SK-N-SH (cell line): Measurements from ENCODE around the gene FBXL15. TPM values are rescaled to one million over a fixed set of nuclear protein-coding genes. Genes with fewer than 3 reads are reported as not detected.

Experiments used
- CTCF ChIA-PET: fragments of 300-600, 350-600 bp; formaldehyde crosslinking; extraction: SDS; loops from one replicate; lab custom pipeline; 2021; lab: Yijun Ruan, JAX
- POLR2A ChIA-PET: fragments of 350-600 bp; sonication (Branson Sonifier 250); formaldehyde crosslinking; extraction: SDS; loops from one replicate; lab custom pipeline; 2020; ENCODE audit warnings: antibody characterized with exemption, inconsistent platforms; lab: Yijun Ruan, JAX
- DNase-seq: peaks from one replicate; pipeline ENCODE4 v3.0.0; 2012
- H2AFZ ChIP-seq: fragments of 200-600 bp; sonication (generic); 2 replicates; pipeline ENCODE4 v1.8.1; 2016; ENCODE audit warnings: antibody characterized with exemption, mild to moderate bottlenecking, low read depth
- H3F3A ChIP-seq: fragments of 200-600 bp; sonication (generic); replicated peaks from 2 replicates; pipeline ENCODE3; 2016; ENCODE audit warnings: antibody characterized with exemption, mild to moderate bottlenecking; ENCODE audit not compliant: insufficient read depth
- H3K27ac ChIP-seq, 2 experiments: fragments of 200-500 bp in 1 of 2; fragments of 200-600 bp in 1 of 2; sonication (Bioruptor generic) in 1 of 2; sonication (generic), shearing (Covaris generic) in 1 of 2; 2 replicates each; pipeline versions ENCODE4 v1.5.1 to v1.6.1; 2014 to 2016; ENCODE audit warnings: low read depth in 2 of 2, inconsistent platforms in 1 of 2, low read length in 1 of 2, mild to moderate bottlenecking in 1 of 2, mixed read lengths in 1 of 2
- H3K27me3 ChIP-seq: fragments of 200-600 bp; sonication (generic), shearing (Covaris generic); 2 replicates; pipeline ENCODE4 v1.6.1; 2016; ENCODE audit warnings: mixed run types; ENCODE audit not compliant: insufficient read depth
- H3K36me3 ChIP-seq, 2 experiments: fragments of 200-500 bp in 1 of 2; fragments of 200-600 bp in 1 of 2; sonication (Bioruptor generic) in 1 of 2; sonication (generic) in 1 of 2; replicated peaks in 1 of 2; 2 replicates each; pipeline versions ENCODE3 to v1.5.1; 2014 to 2016; ENCODE audit warnings: low read length in 1 of 2, mild to moderate bottlenecking in 1 of 2; ENCODE audit not compliant: insufficient read depth in 2 of 2, control insufficient read depth in 1 of 2
- H3K4me1 ChIP-seq, 2 experiments: fragments of 200-500 bp in 1 of 2; fragments of 200-600 bp in 1 of 2; sonication (Bioruptor generic) in 1 of 2; sonication (generic), shearing (Covaris generic) in 1 of 2; 2 replicates each; pipeline versions ENCODE4 v1.5.1 to v1.6.1; 2014 to 2016; ENCODE audit warnings: low read depth in 1 of 2, low read length in 1 of 2, mixed run types in 1 of 2; ENCODE audit not compliant: insufficient read depth in 2 of 2, control insufficient read depth in 1 of 2
- H3K4me2 ChIP-seq: fragments of 200-600 bp; sonication (generic), shearing (Covaris generic); 2 replicates; pipeline ENCODE4 v1.6.1; 2017; ENCODE audit warnings: mixed run types
- H3K4me3 ChIP-seq, 2 experiments: fragments of 200-500 bp in 1 of 2; fragments of 200-600 bp in 1 of 2; sonication (Bioruptor generic) in 1 of 2; sonication (generic), shearing (Covaris generic) in 1 of 2; 2 replicates each; pipeline versions ENCODE4 v1.5.1 to v1.8.1; 2014 to 2016; ENCODE audit warnings: low read depth in 2 of 2, inconsistent platforms in 1 of 2, low read length in 1 of 2, mild to moderate bottlenecking in 1 of 2, mixed read lengths in 1 of 2, moderate library complexity in 1 of 2
- H3K79me2 ChIP-seq: fragments of 200-600 bp; sonication (generic); 2 replicates; pipeline ENCODE4 v1.8.1; 2017; ENCODE audit warnings: mild to moderate bottlenecking; ENCODE audit not compliant: insufficient read depth
- H3K9ac ChIP-seq: fragments of 200-600 bp; sonication (generic); 2 replicates; pipeline ENCODE4 v1.6.1; 2017; ENCODE audit warnings: mixed run types
- H3K9me2 ChIP-seq: fragments of 200-600 bp; sonication (generic); 2 replicates; pipeline ENCODE4 v1.6.1; 2017; ENCODE audit warnings: mixed run types
- H3K9me3 ChIP-seq: fragments of 200-600 bp; sonication (generic); 2 replicates; pipeline ENCODE4 v1.6.1; 2017; ENCODE audit warnings: mixed run types, mild to moderate bottlenecking, moderate library complexity
- H4K20me1 ChIP-seq: fragments of 200-600 bp; sonication (generic); 2 replicates; pipeline ENCODE4 v1.6.1; 2017; ENCODE audit warnings: mild to moderate bottlenecking, mixed run types; ENCODE audit not compliant: insufficient read depth
- CTCF ChIP-seq: fragments of 200-600 bp; sonication (generic); IDR thresholded peaks from 2 replicates; pipeline ENCODE4 v1.6.1; 2017; ENCODE audit warnings: antibody characterized with exemption, mild to moderate bottlenecking, moderate library complexity
- ELF1 ChIP-seq: IDR thresholded peaks from 2 replicates; pipeline ENCODE4 v1.4.0; 2012
- EP300 ChIP-seq, 2 experiments: IDR thresholded peaks; 2 replicates each; pipeline versions ENCODE4 v1.4.0 to v1.6.1; 2012; ENCODE audit warnings: borderline replicate concordance in 1 of 2, low read depth in 1 of 2, low read length in 1 of 2
- FOSL2 ChIP-seq: IDR thresholded peaks from 2 replicates; pipeline ENCODE4 v1.4.0; 2012; ENCODE audit warnings: low read depth, mild to moderate bottlenecking, moderate library complexity, borderline replicate concordance
- FOXJ3 ChIP-seq: sonication (generic); formaldehyde crosslinking; IDR thresholded peaks from 2 replicates; pipeline ENCODE4 v1.5.1; 2020; ENCODE audit warnings: mild to moderate bottlenecking, missing genetic modification reagents
- FOXM1 ChIP-seq: IDR thresholded peaks from 2 replicates; pipeline ENCODE4 v1.4.0; 2012; ENCODE audit warnings: low read depth, mild to moderate bottlenecking
- MEF2A ChIP-seq: IDR thresholded peaks from 2 replicates; pipeline ENCODE4 v1.4.0; 2012; ENCODE audit warnings: low read depth, borderline replicate concordance
- NRF1 ChIP-seq: IDR thresholded peaks from 2 replicates; pipeline ENCODE4 v1.6.1; 2012; ENCODE audit warnings: low read depth, mild to moderate bottlenecking, low read length
- REST ChIP-seq: IDR thresholded peaks from 2 replicates; pipeline ENCODE4 v1.6.1; 2012; ENCODE audit warnings: mild to moderate bottlenecking, low read depth, low read length, moderate library complexity
- SIN3A ChIP-seq: IDR thresholded peaks from 2 replicates; pipeline ENCODE4 v1.6.1; 2012; ENCODE audit warnings: low read depth, mild to moderate bottlenecking, low read length, moderate library complexity, borderline replicate concordance
- SMC3 ChIP-seq: IDR thresholded peaks from 2 replicates; pipeline ENCODE4 v1.6.1; 2012; ENCODE audit warnings: low read depth, low read length, improper control_type of control experiment
- TAF1 ChIP-seq: IDR thresholded peaks from 2 replicates; pipeline ENCODE4 v1.6.1; 2012; ENCODE audit warnings: low read depth, mild to moderate bottlenecking, low read length, moderate library complexity, borderline replicate concordance
- TEAD4 ChIP-seq: IDR thresholded peaks from 2 replicates; pipeline ENCODE4 v1.4.0; 2012; ENCODE audit warnings: mild to moderate bottlenecking, borderline replicate concordance; ENCODE audit not compliant: insufficient read depth
- whole genome bisulfite sequencing: methylation state at CpG from one replicate; pipeline ENCODE4 v1.1.6; 2017; ENCODE audit warnings: low lambda C conversion rate; 5-methylcytosine and 5-hydroxymethylcytosine counted together
- polyA plus RNA-seq, 3 experiments: library from polyadenylated mRNA; depleted of rRNA; stranded (reverse); fragments of >200 nt; gene quantifications; 2 replicates each; pipeline ENCODE4 v1.2.3, GENCODE V29; 2012
- TF ChIP-seq, protein P1 (sequence below): fragments of 150-350 bp; IDR thresholded peaks from 2 replicates; pipeline ENCODE4 v1.6.1; 2016; ENCODE audit warnings: mild to moderate bottlenecking, low read depth, low read length
- TF ChIP-seq, protein P2 (sequence below): IDR thresholded peaks from 2 replicates; pipeline ENCODE4; 2012

FBXL15 gene
- polyA plus RNA-seq, 1 of the 3 experiments (the other 2 are of a cell fraction) = 17.2 TPM

- CTCF ChIA-PET = interaction anchor here (1.1 to 9.6 kb wide), 6 partner anchors 17 to 208 kb away, joined by 4 to 77 read pairs (median 12); no protein-coding TSS in a partner anchor
These were observed 43.7 kb upstream of the FBXL15 start for GRCh38 chr10:102376901-102377300.

DNA sequence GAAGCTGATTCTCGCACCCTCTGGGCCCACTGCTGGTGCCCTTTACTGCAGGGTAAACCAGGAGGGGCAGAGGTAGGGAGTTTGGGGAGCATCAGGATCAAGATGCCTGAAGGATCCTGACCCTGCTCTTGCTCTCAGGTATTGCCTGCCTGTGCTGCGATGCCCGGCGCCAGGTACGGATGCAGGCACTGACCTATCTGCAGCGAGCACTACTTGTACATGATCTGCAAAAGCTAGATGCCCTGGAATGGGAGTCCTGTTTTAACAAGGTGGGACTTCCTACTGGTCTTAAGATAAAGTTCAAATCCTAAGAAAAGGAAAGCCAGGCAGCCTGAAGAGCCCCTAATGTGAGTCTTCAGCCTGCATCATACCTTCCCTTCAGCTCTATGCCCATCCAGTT is 41.3 kb upstream of the FBXL15 start:
- ChIA-PET POLR2A (no interaction called here), CTCF (interaction anchor here (0.9 to 9.2 kb wide), 7 partner anchors 9 to 149 kb away, joined by 3 to 77 read pairs (median 4); no protein-coding TSS in a partner anchor)
- TF ChIP-seq CTCF (no peak), REST (no peak), TEAD4 (no peak), SMC3 (no peak), NRF1 (no peak), ELF1 (no peak), FOSL2 (no peak), EP300 (IDR thresholded peaks at IDR 0.05; ENCODE audit: borderline replicate concordance in 1 of 2, low read depth in 1 of 2, low read length in 1 of 2) (no peak), MEF2A (no peak), SIN3A (no peak), FOXJ3 (CRISPR knock-in tag) (no peak)
- TF ChIP-seq, protein P1, sequence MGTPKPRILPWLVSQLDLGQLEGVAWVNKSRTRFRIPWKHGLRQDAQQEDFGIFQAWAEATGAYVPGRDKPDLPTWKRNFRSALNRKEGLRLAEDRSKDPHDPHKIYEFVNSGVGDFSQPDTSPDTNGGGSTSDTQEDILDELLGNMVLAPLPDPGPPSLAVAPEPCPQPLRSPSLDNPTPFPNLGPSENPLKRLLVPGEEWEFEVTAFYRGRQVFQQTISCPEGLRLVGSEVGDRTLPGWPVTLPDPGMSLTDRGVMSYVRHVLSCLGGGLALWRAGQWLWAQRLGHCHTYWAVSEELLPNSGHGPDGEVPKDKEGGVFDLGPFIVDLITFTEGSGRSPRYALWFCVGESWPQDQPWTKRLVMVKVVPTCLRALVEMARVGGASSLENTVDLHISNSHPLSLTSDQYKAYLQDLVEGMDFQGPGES = no peak
- H3F3A ChIP-seq = no peaks in the 10 kb centered on the region
- H3K9me2 ChIP-seq = no peaks in the 10 kb centered on the region
- H3K9ac ChIP-seq = no peak overlapping the region
- H3K4me1 ChIP-seq = no peaks in the 10 kb centered on the region
- DNase-seq = no peak
- no peaks in the 10 kb centered on the region for H3K27me3 ChIP-seq
- no peak overlapping the region for H3K4me2 ChIP-seq
- no peaks in the 10 kb centered on the region for H3K79me2 ChIP-seq
- no peak overlapping the region for H3K27ac ChIP-seq
- H2AFZ ChIP-seq = no peak overlapping the region
- no peaks in the 10 kb centered on the region for H4K20me1 ChIP-seq
- no peak overlapping the region for H3K4me3 ChIP-seq
- no peaks in the 10 kb centered on the region for H3K9me3 ChIP-seq
- 97% methylated on average over 5 of the region's 6 CpGs for WGBS
- H3K36me3 ChIP-seq = peaks cover 8 to 48% of the 10 kb centered on the region in 2 experiments

More at GRCh38 chr10:102376901-102377300, 43.7 kb upstream of the FBXL15 start:
- no peak overlapping the region for H3K27ac ChIP-seq
- H3K4me1 ChIP-seq = no peaks in the 10 kb centered on the region
- peaks cover 24 to 45% of the 10 kb centered on the region in 2 experiments for H3K36me3 ChIP-seq
- no peak overlapping the region for H3K9ac ChIP-seq
- H3F3A ChIP-seq = no peaks in the 10 kb centered on the region
- POLR2A ChIA-PET = no interaction called here
- H2AFZ ChIP-seq = no peak overlapping the region
- WGBS = 93% methylated on average over 11 of the region's 12 CpGs
- H3K27me3 ChIP-seq = no peaks in the 10 kb centered on the region
- DNase-seq = no peak
- no peaks in the 10 kb centered on the region for H3K79me2 ChIP-seq
- no peaks in the 10 kb centered on the region for H3K9me2 ChIP-seq
- no peaks in the 10 kb centered on the region for H3K9me3 ChIP-seq
- TF ChIP-seq, protein P2, sequence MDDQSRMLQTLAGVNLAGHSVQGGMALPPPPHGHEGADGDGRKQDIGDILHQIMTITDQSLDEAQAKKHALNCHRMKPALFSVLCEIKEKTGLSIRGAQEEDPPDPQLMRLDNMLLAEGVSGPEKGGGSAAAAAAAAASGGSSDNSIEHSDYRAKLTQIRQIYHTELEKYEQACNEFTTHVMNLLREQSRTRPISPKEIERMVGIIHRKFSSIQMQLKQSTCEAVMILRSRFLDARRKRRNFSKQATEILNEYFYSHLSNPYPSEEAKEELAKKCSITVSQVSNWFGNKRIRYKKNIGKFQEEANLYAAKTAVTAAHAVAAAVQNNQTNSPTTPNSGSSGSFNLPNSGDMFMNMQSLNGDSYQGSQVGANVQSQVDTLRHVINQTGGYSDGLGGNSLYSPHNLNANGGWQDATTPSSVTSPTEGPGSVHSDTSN = no peak
- TF ChIP-seq TAF1 = no peak
- no peak for TF ChIP-seq FOXM1
- H4K20me1 ChIP-seq = no peaks in the 10 kb centered on the region
- H3K4me2 ChIP-seq = no peak overlapping the region
- no peak overlapping the region for H3K4me3 ChIP-seq
